HepG2 (cell line): ENCODE results near the gene TENT5A. TPM values are rescaled to one million over a fixed set of nuclear protein-coding genes. Genes with fewer than 3 reads are reported as not detected.

Experiments used
- ATAC-seq: fragments of 200-7000 bp; cut with Tn5 transposase; 3 replicates; pipeline ENCODE4 v1.9.1; 2020; ENCODE audit warnings: mild to moderate bottlenecking, moderate library complexity
- BruUV-seq: library from RNA; stranded (reverse); fragments of 400-500 nt; replicated peaks from 2 replicates; lab custom pipeline; 2021; lab: Mats Ljungman, UMichigan
- CTCF ChIA-PET: fragments of 300-600 bp; formaldehyde crosslinking; extraction: SDS; loops from one replicate; lab custom pipeline; 2021; ENCODE audit warnings: low total read pairs, inconsistent platforms, low intra/inter-chr PET ratio; lab: Yijun Ruan, JAX
- POLR2A ChIA-PET: fragments of 350-600 bp; sonication (Branson Sonifier 250); formaldehyde crosslinking; loops from one replicate; lab custom pipeline; 2020; ENCODE audit warnings: antibody characterized with exemption, inconsistent platforms; lab: Yijun Ruan, JAX
- DNase-seq: peaks from one replicate; pipeline ENCODE4 v3.0.0-alpha.2; 2015; ENCODE audit warnings: low spot score
- FAIRE-seq: peaks from 3 replicates; lab custom pipeline; 2011; peaks lifted over from hg19 to GRCh38; lab: Jason Lieb, UNC
- H2AFZ ChIP-seq: one replicate; pipeline ENCODE4 v1.6.1; 2011; ENCODE audit warnings: low read length, inconsistent platforms
- H3K27ac ChIP-seq: fragments of 300-600 bp; 3 replicates; pipeline ENCODE4 v1.8.0; 2011; ENCODE audit warnings: mixed run types, mild to moderate bottlenecking, mixed read lengths, low read length, inconsistent platforms; ENCODE audit not compliant: insufficient read depth; ENCODE audit errors: extremely low read length
- H3K27me3 ChIP-seq, 2 experiments: fragments of 200-600 bp in 1 of 2; 2 replicates in 1 of 2; 3 replicates in 1 of 2; pipeline versions ENCODE4 v1.6.0 to v1.8.0; 2011; ENCODE audit warnings: low read length in 2 of 2, mild to moderate bottlenecking in 2 of 2, moderate library complexity in 2 of 2, inconsistent platforms in 1 of 2; ENCODE audit not compliant: insufficient read depth in 2 of 2, control insufficient read depth in 1 of 2
- H3K36me3 ChIP-seq, 2 experiments: fragments of 200-600 bp in 1 of 2; replicated peaks in 1 of 2; 2 replicates in 1 of 2; 3 replicates in 1 of 2; pipeline versions ENCODE4 v1.5.1 to v1.8.0; 2011; ENCODE audit warnings: low read length in 2 of 2, inconsistent platforms in 1 of 2; ENCODE audit not compliant: insufficient read depth in 2 of 2, control insufficient read depth in 1 of 2
- H3K4me1 ChIP-seq: 2 replicates; pipeline ENCODE4 v1.5.1; 2012; ENCODE audit warnings: low read length, inconsistent platforms; ENCODE audit not compliant: insufficient read depth
- H3K4me2 ChIP-seq: 2 replicates; pipeline ENCODE4 v1.6.0; 2011; ENCODE audit warnings: low read depth, low read length, inconsistent platforms
- H3K4me3 ChIP-seq, 3 experiments: fragments of 200-600 bp in 1 of 3; sonication (generic), shearing (Covaris generic) in 1 of 3; replicated peaks in 1 of 3; 2 replicates each; pipeline ENCODE4 v1.5.1; 2011 to 2016; ENCODE audit warnings: low read length in 3 of 3, inconsistent platforms in 2 of 3, low read depth in 2 of 3, mild to moderate bottlenecking in 2 of 3, control low read depth in 1 of 3, mixed read lengths in 1 of 3; ENCODE audit not compliant: insufficient read depth in 1 of 3
- H3K79me2 ChIP-seq: one replicate; pipeline ENCODE4 v1.6.1; 2011; ENCODE audit warnings: low read length, inconsistent platforms; ENCODE audit not compliant: insufficient read depth
- H3K9ac ChIP-seq: 2 replicates; pipeline ENCODE4 v1.6.0; 2011; ENCODE audit warnings: mild to moderate bottlenecking, low read depth, low read length, inconsistent platforms; ENCODE audit not compliant: insufficient read depth
- H3K9me3 ChIP-seq: 2 replicates; pipeline ENCODE4 v1.5.1; 2012; ENCODE audit warnings: mild to moderate bottlenecking, low read length
- H4K20me1 ChIP-seq: 2 replicates; pipeline ENCODE4 v1.6.0; 2011; ENCODE audit warnings: inconsistent platforms, mild to moderate bottlenecking, low read length, moderate library complexity; ENCODE audit not compliant: insufficient read depth
- ATF7 ChIP-seq, 2 experiments: fragments of 450-650 bp in 1 of 2; sonication (generic) in 1 of 2; formaldehyde crosslinking in 1 of 2; IDR thresholded peaks; 2 replicates each; pipeline versions ENCODE4 v1.4.0 to v1.6.1; 2016 to 2020; ENCODE audit warnings: antibody characterized with exemption in 1 of 2, mild to moderate bottlenecking in 1 of 2, missing genetic modification reagents in 1 of 2
- FOXJ3 ChIP-seq: sonication (generic); formaldehyde crosslinking; IDR thresholded peaks from 2 replicates; pipeline ENCODE4 v1.4.0; 2020; ENCODE audit warnings: missing genetic modification reagents, mild to moderate bottlenecking, borderline replicate concordance
- HDAC6 ChIP-seq: fragments of 200-600 bp; sonication (generic); IDR thresholded peaks from 2 replicates; pipeline ENCODE4 v1.7.0; 2017; ENCODE audit warnings: mild to moderate bottlenecking, antibody characterized with exemption, low read length, low read depth
- HMGA1 ChIP-seq: sonication (generic); formaldehyde crosslinking; conservative IDR thresholded peaks from 2 replicates; pipeline ENCODE4 v1.4.0; 2020; ENCODE audit warnings: missing genetic modification reagents
- MLLT10 ChIP-seq: sonication (generic); formaldehyde crosslinking; IDR thresholded peaks from 2 replicates; pipeline ENCODE4 v1.4.0; 2020; ENCODE audit warnings: missing genetic modification reagents
- RORA ChIP-seq: sonication (generic); formaldehyde crosslinking; IDR thresholded peaks from 2 replicates; pipeline ENCODE4 v1.5.0; 2020; ENCODE audit warnings: mild to moderate bottlenecking, missing genetic modification reagents, moderate library complexity
- TCF7 ChIP-seq: sonication (generic); IDR thresholded peaks from 2 replicates; pipeline ENCODE4 v1.6.1; 2016; ENCODE audit warnings: antibody characterized with exemption, low read depth
- TRIM24 ChIP-seq: sonication (generic); formaldehyde crosslinking; IDR thresholded peaks from 2 replicates; pipeline ENCODE4 v1.8.0; 2022; ENCODE audit warnings: mild to moderate bottlenecking, missing genetic modification reagents
- ZMYM3 ChIP-seq: sonication (generic); formaldehyde crosslinking; IDR thresholded peaks from 2 replicates; pipeline ENCODE4 v1.5.1; 2020; ENCODE audit warnings: mild to moderate bottlenecking, missing genetic modification reagents
- ZNF251 ChIP-seq: sonication (generic); formaldehyde crosslinking; IDR thresholded peaks from 2 replicates; pipeline ENCODE4 v1.9.0; 2021; ENCODE audit warnings: mild to moderate bottlenecking, missing genetic modification reagents
- ZNF343 ChIP-seq: sonication (generic); formaldehyde crosslinking; IDR thresholded peaks from 2 replicates; pipeline ENCODE4 v1.4.0; 2020; ENCODE audit warnings: mild to moderate bottlenecking, missing genetic modification reagents
- ZNF672 ChIP-seq: sonication (generic); formaldehyde crosslinking; IDR thresholded peaks from 2 replicates; pipeline ENCODE4 v1.8.1; 2022; ENCODE audit warnings: missing genetic modification reagents
- ZNF782 ChIP-seq: sonication (generic); formaldehyde crosslinking; IDR thresholded peaks from 2 replicates; pipeline ENCODE4 v1.4.0; 2020; ENCODE audit warnings: missing genetic modification reagents, mild to moderate bottlenecking, borderline replicate concordance
- ZNF879 ChIP-seq: sonication (generic); formaldehyde crosslinking; IDR thresholded peaks from 2 replicates; pipeline ENCODE4 v1.8.1; 2023; ENCODE audit warnings: missing genetic modification reagents
- WGBS: methylation state at CpG from one replicate; pipeline ENCODE4 v1.1.6; 2017; ENCODE audit warnings: low lambda C conversion rate; 5-methylcytosine and 5-hydroxymethylcytosine counted together
- in situ Hi-C: cut with HindIII; loops from 2 replicates; pipeline ENCODE4 v1.10.0; 2017; ENCODE audit warnings: low pct_unique_long_range_greater_than_20kb; ENCODE audit not compliant: extremely low pct_ligation_motif_present
- intact Hi-C: fragments of 100-400 bp; cut with micrococcal nuclease; formaldehyde crosslinking; loops from one replicate; pipeline ENCODE4 v1.10.0; 2022; ENCODE audit not compliant: unreplicated experiment
- polyA plus RNA-seq, 8 experiments: library from polyadenylated mRNA; depleted of rRNA in 3 of 8; stranded (reverse) in 7 of 8; unstranded in 1 of 8; fragments of >200 nt; fragmentation: Illumina TruSeq in 4 of 8; extraction: Trizol in 4 of 8; gene quantifications; 2 replicates each; pipeline versions ENCODE4 v1.2.1 to v1.2.3, GENCODE V29; 2011 to 2016; ENCODE audit warnings: low read depth in 4 of 8, missing spikeins in 1 of 8, mixed read lengths in 1 of 8; ENCODE audit not compliant: insufficient read depth in 1 of 8
- total RNA-seq, 5 experiments: library from RNA; depleted of rRNA; stranded (reverse); fragments of >200 nt; fragmentation: Illumina TruSeq; extraction: Trizol; gene quantifications; 2 replicates each; pipeline ENCODE4 v1.2.3, GENCODE V29; 2016; ENCODE audit warnings: low read depth in 1 of 5
- TF ChIP-seq, protein P1 (sequence below): sonication (generic); formaldehyde crosslinking; IDR thresholded peaks from 2 replicates; pipeline ENCODE4 v1.8.0; 2022; ENCODE audit warnings: low read depth, missing genetic modification reagents
- TF ChIP-seq, protein P2 (sequence below): sonication (generic); formaldehyde crosslinking; IDR thresholded peaks from 2 replicates; pipeline ENCODE4 v1.9.0; 2021; ENCODE audit warnings: missing genetic modification reagents, mild to moderate bottlenecking, borderline replicate concordance

TENT5A gene
- total and polyA plus RNA-seq, 2 of the 13 experiments (the other 11 are each of a cell fraction or from before 2014, with no cell fraction given), result 8.0 to 13.8 TPM

GRCh38 chr6:81713205-81713604 lies 39.3 kb downstream of the TENT5A start:
- H3K9ac ChIP-seq, result no peak overlapping the region
- H3K27me3 ChIP-seq, result no peaks in the 10 kb centered on the region; a peak in 1 of 5 replicates
- H3K9me3 ChIP-seq, result no peaks in the 10 kb centered on the region
- intact Hi-C loops (no loop called here), in situ Hi-C loops (no loop called here)
- no peak overlapping the region for H2AFZ ChIP-seq
- H3K4me3 ChIP-seq, result no peak overlapping the region
- H3K79me2 ChIP-seq, result no peaks in the 10 kb centered on the region
- DNase-seq (no peak), ATAC-seq (no peak), FAIRE-seq (no peak)
- no peaks in the 10 kb centered on the region for H3K4me1 ChIP-seq
- ChIA-PET POLR2A (no interaction called here), CTCF (no interaction called here)
- BruUV-seq, result no TSS peak
- no peaks in the 10 kb centered on the region for H3K36me3 ChIP-seq
- 52% methylated on average over 1 of the region's 1 CpG for WGBS
- no peak overlapping the region for H3K4me2 ChIP-seq
- no peaks in the 10 kb centered on the region for H4K20me1 ChIP-seq
- H3K27ac ChIP-seq, result no peak overlapping the region
- TF ChIP-seq FOXJ3 (CRISPR knock-in tag) (no peak), ZNF782 (CRISPR knock-in tag) (no peak), ZNF343 (CRISPR knock-in tag) (no peak)

- in situ Hi-C loops, result no loop called here
- Histone ChIP-seq H3K79me2 (no peaks in the 10 kb centered on the region), H3K4me2 (no peak overlapping the region), H3K4me1 (no peaks in the 10 kb centered on the region), H3K9ac (no peak overlapping the region), H3K27me3 (no peaks in the 10 kb centered on the region; a peak in 1 of 5 replicates), H3K27ac (no peak overlapping the region), H3K9me3 (no peaks in the 10 kb centered on the region), H3K4me3 (no peak overlapping the region), H4K20me1 (no peaks in the 10 kb centered on the region), H2AFZ (no peak overlapping the region), H3K36me3 (no peaks in the 10 kb centered on the region)
- ChIA-PET CTCF (no interaction called here), POLR2A (no interaction called here)
- FAIRE-seq (no peak), DNase-seq (no peak), ATAC-seq (no peak)
- BruUV-seq, result no TSS peak
- intact Hi-C loops, result no loop called here
- 28% methylated on average over 5 of the region's 5 CpGs for WGBS
- TF ChIP-seq ATF7 (IDR thresholded peaks at IDR 0.05) (no peak), ATF7 (CRISPR knock-in tag; IDR thresholded peaks at IDR 0.05) (no peak), ZNF672 (no peak), ZMYM3 (no peak), HMGA1 (CRISPR knock-in tag) (no peak), TRIM24 (CRISPR knock-in tag) (no peak), TCF7 (no peak), HDAC6 (no peak), RORA (CRISPR knock-in tag) (no peak), ZNF251 (CRISPR knock-in tag) (no peak), MLLT10 (CRISPR knock-in tag) (no peak), ZNF879 (no peak)
- TF ChIP-seq, protein P1, sequence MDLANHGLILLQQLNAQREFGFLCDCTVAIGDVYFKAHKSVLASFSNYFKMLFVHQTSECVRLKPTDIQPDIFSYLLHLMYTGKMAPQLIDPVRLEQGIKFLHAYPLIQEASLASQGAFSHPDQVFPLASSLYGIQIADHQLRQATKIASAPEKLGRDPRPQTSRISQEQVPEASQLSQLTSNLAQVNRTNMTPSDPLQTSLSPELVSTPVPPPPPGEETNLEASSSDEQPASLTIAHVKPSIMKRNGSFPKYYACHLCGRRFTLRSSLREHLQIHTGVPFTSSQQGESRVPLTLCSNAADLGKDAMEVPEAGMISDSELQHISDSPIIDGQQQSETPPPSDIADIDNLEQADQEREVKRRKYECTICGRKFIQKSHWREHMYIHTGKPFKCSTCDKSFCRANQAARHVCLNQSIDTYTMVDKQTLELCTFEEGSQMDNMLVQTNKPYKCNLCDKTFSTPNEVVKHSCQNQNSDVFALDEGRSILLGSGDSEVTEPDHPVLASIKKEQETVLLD, result no peak
- TF ChIP-seq, protein P2, sequence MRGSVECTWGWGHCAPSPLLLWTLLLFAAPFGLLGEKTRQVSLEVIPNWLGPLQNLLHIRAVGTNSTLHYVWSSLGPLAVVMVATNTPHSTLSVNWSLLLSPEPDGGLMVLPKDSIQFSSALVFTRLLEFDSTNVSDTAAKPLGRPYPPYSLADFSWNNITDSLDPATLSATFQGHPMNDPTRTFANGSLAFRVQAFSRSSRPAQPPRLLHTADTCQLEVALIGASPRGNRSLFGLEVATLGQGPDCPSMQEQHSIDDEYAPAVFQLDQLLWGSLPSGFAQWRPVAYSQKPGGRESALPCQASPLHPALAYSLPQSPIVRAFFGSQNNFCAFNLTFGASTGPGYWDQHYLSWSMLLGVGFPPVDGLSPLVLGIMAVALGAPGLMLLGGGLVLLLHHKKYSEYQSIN (CRISPR knock-in tag), result no peak
Measured at GRCh38 chr6:81708113-81708699, 44.3 kb downstream of the TENT5A start.
